ENCODE measurements around the gene FKBP4.
"Not testable (repeated sequence)": the region's sequence is repeated elsewhere in the genome, so short reads cannot be mapped to it uniquely, and the experiment has no call there.

The FKBP4 gene, protein sequence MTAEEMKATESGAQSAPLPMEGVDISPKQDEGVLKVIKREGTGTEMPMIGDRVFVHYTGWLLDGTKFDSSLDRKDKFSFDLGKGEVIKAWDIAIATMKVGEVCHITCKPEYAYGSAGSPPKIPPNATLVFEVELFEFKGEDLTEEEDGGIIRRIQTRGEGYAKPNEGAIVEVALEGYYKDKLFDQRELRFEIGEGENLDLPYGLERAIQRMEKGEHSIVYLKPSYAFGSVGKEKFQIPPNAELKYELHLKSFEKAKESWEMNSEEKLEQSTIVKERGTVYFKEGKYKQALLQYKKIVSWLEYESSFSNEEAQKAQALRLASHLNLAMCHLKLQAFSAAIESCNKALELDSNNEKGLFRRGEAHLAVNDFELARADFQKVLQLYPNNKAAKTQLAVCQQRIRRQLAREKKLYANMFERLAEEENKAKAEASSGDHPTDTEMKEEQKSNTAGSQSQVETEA

GRCh38 chr12:2794736-2795289 is at the start of gene FKBP4:
Gene FKBP4 (plus strand): TSS chr12:2794970. CDS start chr12:2795140, 170 bp downstream.
- peak; percentile 91 for DNase-seq

- no peak for DNase-seq
Measured at GRCh38 chr12:2745655-2746054, 49.1 kb upstream of the FKBP4 start.

DNA sequence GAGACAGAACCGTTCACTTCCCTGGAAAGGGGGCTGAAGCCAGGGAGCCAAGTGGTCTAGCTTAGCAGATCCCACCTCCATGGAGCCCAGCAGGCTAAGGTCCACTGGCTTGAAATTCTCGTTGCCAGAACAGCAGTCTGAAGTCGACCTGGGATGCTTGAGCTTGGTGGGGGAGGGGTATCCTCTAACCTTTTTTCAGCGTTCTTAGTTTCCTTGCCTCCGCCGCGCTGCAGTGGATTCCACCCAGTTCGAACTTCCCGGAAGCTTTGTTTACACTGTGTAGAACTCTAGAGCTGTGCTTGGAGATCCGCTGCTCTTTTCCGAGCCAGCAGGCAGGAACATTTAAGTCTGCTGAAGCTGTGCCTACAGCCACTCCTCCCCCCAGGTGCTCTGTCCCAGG is 45.2 kb upstream of the FKBP4 start:
- DNase-seq = no peak

GRCh38 chr12:2750185-2750584 is 44.6 kb upstream of the FKBP4 start:
- DNase-seq = no peak

DNA sequence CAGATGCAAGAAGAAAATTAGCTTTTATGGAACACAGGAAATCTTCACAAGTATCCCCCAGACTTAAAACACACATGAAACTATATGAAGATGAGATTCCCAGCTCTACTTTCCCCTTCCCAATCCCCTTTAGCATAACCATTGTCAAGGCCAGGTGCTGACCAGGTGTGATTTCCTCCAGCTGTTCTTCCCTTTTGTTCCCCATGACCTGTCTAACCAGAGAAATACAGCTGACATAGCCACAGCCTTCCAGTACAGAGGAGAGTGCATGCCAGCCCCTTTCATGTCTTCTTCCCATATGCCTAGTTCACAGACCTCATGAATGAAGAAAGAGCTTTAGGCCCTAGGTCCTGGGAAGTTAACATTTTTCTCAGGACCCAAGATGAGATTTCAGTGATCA is 43.5 kb upstream of the FKBP4 start:
- no peak for DNase-seq

DNA sequence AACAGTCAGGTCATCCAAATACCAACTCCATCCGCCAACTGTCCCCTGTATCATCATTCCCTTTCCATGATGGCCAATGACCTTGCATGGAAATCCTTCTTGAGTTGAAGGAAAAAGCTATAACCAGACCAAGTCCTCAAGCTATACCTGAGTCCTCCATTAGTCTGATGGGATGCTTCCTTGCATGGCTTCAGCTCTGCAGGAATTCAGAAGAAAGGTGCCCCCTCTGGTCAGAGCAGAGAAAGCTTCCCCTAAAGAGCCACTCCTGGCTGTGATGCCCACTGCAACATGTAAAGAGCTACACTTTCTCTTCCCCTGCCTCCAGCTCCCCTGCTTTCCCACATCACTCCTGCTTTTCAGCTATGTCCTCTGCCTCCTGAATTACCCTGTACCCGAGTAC is 43.1 kb upstream of the FKBP4 start:
- no peak for DNase-seq

DNA sequence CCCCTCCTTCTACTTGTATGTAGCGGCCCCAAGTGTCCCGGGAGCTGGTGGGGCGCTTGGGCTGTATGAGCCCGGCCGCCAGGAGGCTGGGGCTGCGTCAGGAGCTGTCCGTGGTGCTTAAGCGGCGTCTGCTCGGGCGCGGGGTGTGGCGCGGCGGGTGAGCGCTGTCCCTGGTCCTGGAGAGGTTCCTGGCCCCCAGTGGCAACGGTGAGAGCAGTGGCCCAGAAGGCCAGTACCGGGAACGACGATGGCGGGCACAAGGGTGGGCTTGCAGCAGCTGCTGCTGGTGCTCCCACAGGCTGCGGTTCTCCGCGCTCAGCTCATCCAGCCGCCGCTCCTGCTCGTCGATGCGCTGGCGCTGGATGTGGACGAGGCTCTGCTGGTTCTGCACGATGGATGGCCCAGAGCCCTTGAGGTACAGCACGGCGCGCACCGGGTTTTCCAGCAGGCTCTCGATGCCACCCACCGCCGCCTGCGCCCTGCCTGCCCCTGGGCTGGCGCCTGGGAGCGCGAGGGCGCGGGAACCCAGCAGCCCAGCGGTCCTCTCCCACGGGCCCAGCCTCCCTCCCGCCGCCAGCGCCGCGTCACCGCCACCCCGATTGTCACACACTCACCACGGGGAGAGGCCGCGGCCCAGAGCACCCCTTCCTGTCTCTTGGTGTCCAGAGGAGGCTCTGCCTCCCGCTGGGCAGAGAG is 41.9 kb upstream of the FKBP4 start:
- peak; percentile 85 for DNase-seq

- DNase-seq = no peak
Measured at GRCh38 chr12:2753536-2753935, 41.2 kb upstream of the FKBP4 start.

DNA sequence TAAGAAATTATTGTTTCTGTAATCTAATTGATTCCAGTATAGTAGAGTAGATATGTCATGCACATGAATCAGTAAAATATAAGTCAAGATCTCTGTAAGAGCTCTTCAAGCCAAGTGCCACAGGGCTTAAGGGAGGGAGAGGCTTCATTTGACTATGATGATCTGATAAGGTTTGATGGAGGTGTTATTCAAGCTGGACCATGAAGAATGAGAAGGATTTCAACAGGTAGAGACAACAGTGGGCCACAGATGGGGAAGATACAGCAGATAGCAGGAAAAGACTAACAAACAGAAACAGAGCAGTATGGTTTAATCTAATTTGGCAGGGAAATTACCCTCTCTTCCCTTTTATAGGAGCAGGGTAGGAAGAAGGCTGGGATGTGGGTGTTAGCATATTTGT is 40.6 kb upstream of the FKBP4 start:
- no peak for DNase-seq

- no peak for DNase-seq
Measured at GRCh38 chr12:2756756-2757155, 38.0 kb upstream of the FKBP4 start.

DNA sequence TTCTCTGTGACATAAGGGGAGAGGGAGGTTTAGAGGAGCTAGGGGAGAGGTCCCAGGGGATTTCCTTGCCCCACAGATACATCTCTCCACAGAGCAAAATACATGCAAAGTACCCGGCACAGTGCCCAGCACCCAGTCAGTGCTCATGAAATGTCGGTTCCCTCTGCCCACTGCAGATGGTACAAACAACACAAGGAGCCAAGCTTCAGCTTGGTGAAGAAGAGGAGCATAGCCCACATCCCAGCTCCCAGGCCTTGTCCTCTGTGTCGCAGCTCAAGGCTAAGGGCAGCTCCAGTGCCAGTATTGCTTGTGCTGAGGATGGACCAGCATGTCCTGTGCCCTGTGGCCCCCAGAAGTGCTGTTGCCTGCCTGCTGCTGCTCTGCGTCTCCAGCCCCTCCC is 35.0 kb upstream of the FKBP4 start:
- DNase-seq = no peak

GRCh38 chr12:2764398-2764797 is 30.4 kb upstream of the FKBP4 start:
- DNase-seq = no peak

GRCh38 chr12:2765052-2765451 is 29.7 kb upstream of the FKBP4 start:
- no peak for DNase-seq

- no peak for DNase-seq
Measured at GRCh38 chr12:2765608-2766007, 29.2 kb upstream of the FKBP4 start.

- DNase-seq = no peak
Measured at GRCh38 chr12:2768224-2768961, 26.4 kb upstream of the FKBP4 start.

DNA sequence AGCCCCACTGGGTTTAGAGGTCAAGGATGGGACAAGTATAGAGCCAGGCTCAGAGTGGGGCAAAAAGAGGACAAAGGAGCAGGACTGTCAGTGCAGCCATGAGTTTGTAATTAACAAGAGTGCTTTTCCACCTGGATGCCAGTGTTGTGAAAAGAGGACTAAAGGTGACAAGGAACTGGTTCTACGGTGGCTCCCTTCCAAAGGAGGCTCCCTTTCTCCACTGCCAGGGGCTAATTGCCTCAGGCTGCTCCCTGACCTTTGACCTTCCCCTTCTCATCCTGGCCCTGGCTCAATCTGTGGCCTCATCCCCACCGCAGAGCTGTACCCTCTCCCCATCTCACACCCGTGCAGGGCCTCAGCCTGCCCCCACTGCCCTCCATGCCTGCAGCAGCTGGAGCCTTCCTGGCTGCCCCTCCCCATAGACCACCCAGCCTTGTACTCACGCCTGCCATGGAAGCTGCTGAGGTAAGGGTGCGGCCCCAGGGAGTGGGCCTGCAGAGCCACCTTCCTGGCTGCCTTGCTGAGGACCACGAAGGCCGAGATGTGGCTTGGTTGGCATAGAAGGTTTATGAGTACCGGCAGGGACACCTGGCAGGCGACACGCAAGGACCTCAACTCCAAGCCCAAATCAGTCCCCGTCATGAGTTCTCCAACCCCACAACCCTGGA is 24.8 kb upstream of the FKBP4 start:
- DNase-seq = no peak

GRCh38 chr12:2770544-2770943 is 24.2 kb upstream of the FKBP4 start:
- DNase-seq = not testable (repeated sequence)

- DNase-seq = no peak
Measured at GRCh38 chr12:2772370-2772769, 22.4 kb upstream of the FKBP4 start.

DNA sequence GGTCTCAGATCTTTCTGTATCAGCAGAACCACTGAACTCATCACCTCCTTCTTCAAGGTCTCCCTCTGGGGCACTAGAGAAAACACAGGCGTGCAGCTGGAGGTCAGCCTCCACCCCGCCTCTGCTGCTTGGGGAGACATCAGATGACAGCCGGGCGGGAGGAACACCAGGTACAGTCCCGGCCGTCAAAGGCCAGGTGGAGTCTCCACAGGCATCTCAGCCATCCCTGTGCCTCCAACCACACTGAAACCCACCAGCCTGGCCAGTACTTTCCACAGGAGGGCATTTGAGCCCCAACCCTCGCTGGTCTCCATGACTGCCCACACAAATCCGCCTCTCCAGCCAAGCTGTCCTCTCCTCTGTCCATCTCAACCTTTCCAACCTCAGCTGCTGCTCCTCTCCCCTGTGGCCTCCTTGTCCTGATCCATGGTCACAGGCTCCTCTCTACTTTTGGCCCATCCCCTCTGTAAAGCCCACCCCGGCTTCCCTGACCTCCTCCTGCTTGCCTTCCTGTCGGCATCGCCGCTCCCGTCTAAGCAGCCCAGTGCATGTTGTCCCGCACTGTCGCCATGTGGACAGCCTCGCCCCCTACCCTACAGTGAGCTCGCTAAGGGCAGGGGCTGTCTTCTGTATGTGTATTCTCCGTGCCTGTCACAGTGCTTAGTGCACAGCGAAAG is 21.4 kb upstream of the FKBP4 start:
- no peak for DNase-seq

DNA sequence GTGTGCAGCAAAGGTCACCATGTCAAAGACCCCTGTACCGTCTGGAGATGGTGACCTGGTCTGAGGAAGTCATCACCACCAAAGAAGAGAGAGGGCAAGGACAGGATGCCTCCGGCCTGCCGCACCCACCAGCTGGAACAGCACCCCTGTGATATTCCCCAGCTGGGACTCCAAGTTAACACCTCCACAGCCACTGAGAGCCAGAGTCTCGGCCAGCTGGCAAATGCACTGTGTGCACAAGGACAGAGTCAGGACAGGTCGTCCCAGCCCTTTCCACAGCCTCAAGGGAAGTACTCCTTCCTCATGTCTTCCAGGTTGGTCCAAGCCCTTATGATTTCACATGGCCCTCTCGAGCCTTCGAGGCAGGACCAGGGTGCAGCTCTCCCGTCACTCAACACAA is 19.3 kb upstream of the FKBP4 start:
- no peak for DNase-seq

GRCh38 chr12:2776129-2776806 is 18.5 kb upstream of the FKBP4 start:
- no peak for DNase-seq

GRCh38 chr12:2779281-2779680 is 15.5 kb upstream of the FKBP4 start:
- DNase-seq = no peak
